ENCODE data around the gene SPATA31D3. TPM values are rescaled to one million over a fixed set of nuclear protein-coding genes. Genes with fewer than 3 reads are reported as not detected.
"Not testable (repeated sequence)": the region's sequence is repeated elsewhere in the genome, so short reads cannot be mapped to it uniquely, and the experiment has no call there.

Gene SPATA31D3
- total RNA-seq, 1 experiment from 2014 or later: not detected

- H3K9me3 ChIP-seq (ENCODE audit: control insufficient read depth, insufficient read depth, low read depth, low read length): no peaks in the 10 kb centered on the region
- POLR2A ChIA-PET: no interaction called here
- CTCF ChIA-PET: no interaction called here
- DNase-seq (ENCODE audit: low read depth, low spot score) (no peak), ATAC-seq (no peak)
- H3K27me3 ChIP-seq (ENCODE audit: control insufficient read depth, insufficient read depth, low read length): no peaks in the 10 kb centered on the region
- H3K27ac ChIP-seq (ENCODE audit: low read length): no peak overlapping the region
- TF ChIP-seq CTCF (IDR thresholded peaks at IDR 0.05): no peak
- no peak for TF ChIP-seq REST (IDR thresholded peaks at IDR 0.05; ENCODE audit: insufficient read depth in 1 of 2, low read depth in 2 of 2, low read length in 1 of 2)
- no peak for TF ChIP-seq TCF7L2 (IDR thresholded peaks at IDR 0.05; ENCODE audit: low read depth, low read length)
- TF ChIP-seq SIN3A (IDR thresholded peaks at IDR 0.05; ENCODE audit: borderline replicate concordance, insufficient read depth, low read depth, low read length): no peak
- no peak for TF ChIP-seq POLR2AphosphoS5 (IDR thresholded peaks at IDR 0.05; ENCODE audit: low read depth, low read length)
- in situ Hi-C loops (cut with HindIII; ENCODE audit: low pct_unique_long_range_greater_than_20kb, low sequenced_read_pairs) (no loop called here), intact Hi-C loops (cut with micrococcal nuclease; ENCODE audit: unreplicated experiment) (loop anchor here (10.0 kb wide), 1 partner anchor 301 kb away; the partner anchor contains the start of gene TLE1)
- BruUV-seq (replicated peaks): no TSS peak
- H3K4me1 ChIP-seq (ENCODE audit: control insufficient read depth, insufficient read depth, low read length): no peaks in the 10 kb centered on the region
- H3K4me3 ChIP-seq (ENCODE audit: low read depth in 2 of 2, low read length in 2 of 2): no peak overlapping the region
- no peaks in the 10 kb centered on the region for H3K36me3 ChIP-seq (ENCODE audit: control insufficient read depth, insufficient read depth, low read length)
Measured at GRCh38 chr9:81986051-81986450, 42.8 kb downstream of the SPATA31D3 start.

DNA sequence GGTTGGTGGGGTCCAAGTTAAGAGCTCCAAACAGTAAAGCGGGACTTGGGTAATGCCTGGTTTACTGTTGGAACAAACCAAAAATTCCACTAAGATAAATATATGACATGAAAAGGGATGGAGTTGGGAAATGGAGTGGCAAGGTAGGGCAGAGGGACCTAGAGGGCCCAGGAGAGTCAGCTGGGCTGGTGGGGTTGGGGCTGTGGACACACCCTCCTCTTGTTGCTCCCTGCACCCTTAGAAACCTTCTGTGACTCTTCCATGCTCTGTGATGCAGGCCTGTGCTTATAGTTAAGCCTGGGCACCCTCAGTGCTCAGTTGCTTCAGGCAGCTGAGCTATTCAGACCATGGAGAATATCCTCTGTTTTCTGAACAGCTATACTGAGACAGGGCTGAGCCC lies 45.2 kb downstream of the SPATA31D3 start, which contains the start of gene SPATA31D1:
Gene SPATA31D1 (plus strand): TSS at position 301 of the 400 bp plus-strand sequence. CDS start 47 bp downstream, at position 348.
- POLR2A ChIA-PET: not testable (repeated sequence)

DNA sequence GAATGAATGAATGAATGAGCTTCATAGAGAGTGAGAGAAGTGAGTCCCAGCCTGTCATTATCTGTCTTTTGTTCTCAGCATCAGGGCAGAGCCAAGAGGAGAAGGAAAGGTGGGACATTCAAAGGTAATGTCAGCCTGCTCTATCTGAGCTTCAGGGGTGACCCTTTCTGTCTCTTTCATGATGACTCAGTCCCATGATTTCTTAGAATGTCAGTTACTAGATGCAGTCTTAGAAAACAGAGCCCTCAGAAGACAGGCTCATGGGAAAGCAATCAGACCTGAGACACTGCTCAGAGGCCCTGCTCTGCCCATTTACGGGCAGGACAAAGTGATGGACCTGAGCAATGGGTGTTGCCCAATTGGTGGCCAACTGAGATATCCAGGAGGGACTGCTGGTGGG lies 46.4 kb downstream of the SPATA31D3 start:
- Histone ChIP-seq H3K4me1 (ENCODE audit: control insufficient read depth, insufficient read depth, low read length) (no peaks in the 10 kb centered on the region), H3K4me3 (ENCODE audit: low read depth in 2 of 2, low read length in 2 of 2) (no peak overlapping the region), H3K27ac (ENCODE audit: low read length) (no peak overlapping the region), H3K27me3 (ENCODE audit: control insufficient read depth, insufficient read depth, low read length) (no peaks in the 10 kb centered on the region), H3K36me3 (ENCODE audit: control insufficient read depth, insufficient read depth, low read length) (no peaks in the 10 kb centered on the region), H3K9me3 (ENCODE audit: control insufficient read depth, insufficient read depth, low read depth, low read length) (no peaks in the 10 kb centered on the region)
- ChIA-PET POLR2A (no interaction called here), CTCF (no interaction called here)
- BruUV-seq (replicated peaks): no TSS peak
- TF ChIP-seq CTCF (IDR thresholded peaks at IDR 0.05) (no peak), SIN3A (IDR thresholded peaks at IDR 0.05; ENCODE audit: borderline replicate concordance, insufficient read depth, low read depth, low read length) (no peak), POLR2AphosphoS5 (IDR thresholded peaks at IDR 0.05; ENCODE audit: low read depth, low read length) (no peak), TCF7L2 (IDR thresholded peaks at IDR 0.05; ENCODE audit: low read depth, low read length) (no peak), REST (IDR thresholded peaks at IDR 0.05; ENCODE audit: insufficient read depth in 1 of 2, low read depth in 2 of 2, low read length in 1 of 2) (no peak)
- in situ Hi-C loops (cut with HindIII; ENCODE audit: low pct_unique_long_range_greater_than_20kb, low sequenced_read_pairs) (no loop called here), intact Hi-C loops (cut with micrococcal nuclease; ENCODE audit: unreplicated experiment) (loop anchor here (10.0 kb wide), 1 partner anchor 305 kb away; the partner anchor contains the start of gene TLE1)
- DNase-seq (ENCODE audit: low read depth, low spot score) (no peak), ATAC-seq (no peak)

More for the DNA sequence above, 45.2 kb downstream of the SPATA31D3 start, which contains the start of gene SPATA31D1:
- BruUV-seq (replicated peaks); H3K27me3 ChIP-seq (ENCODE audit: control insufficient read depth, insufficient read depth, low read length); DNase-seq (ENCODE audit: low read depth, low spot score); in situ Hi-C loops (cut with HindIII; ENCODE audit: low pct_unique_long_range_greater_than_20kb, low sequenced_read_pairs); CTCF ChIA-PET; H3K27ac ChIP-seq (ENCODE audit: low read length); H3K4me3 ChIP-seq (ENCODE audit: low read depth in 2 of 2, low read length in 2 of 2); ATAC-seq; H3K4me1 ChIP-seq (ENCODE audit: control insufficient read depth, insufficient read depth, low read length); H3K36me3 ChIP-seq (ENCODE audit: control insufficient read depth, insufficient read depth, low read length); H3K9me3 ChIP-seq (ENCODE audit: control insufficient read depth, insufficient read depth, low read depth, low read length): not testable (repeated sequence)
- intact Hi-C loops (cut with micrococcal nuclease; ENCODE audit: unreplicated experiment): loop anchor here (10.0 kb wide), 1 partner anchor 304 kb away; the partner anchor contains the start of gene TLE1
